GM21576 (cell line): ENCODE results near the gene DBP.

Experiments used
- ATAC-seq: cut with Tn5 transposase; IDR thresholded peaks from one replicate; pipeline ENCODE4 v1.9.1; 2021; ENCODE audit warnings: mild to moderate bottlenecking, moderate library complexity; ENCODE audit not compliant: unreplicated experiment

DBP gene

DNA sequence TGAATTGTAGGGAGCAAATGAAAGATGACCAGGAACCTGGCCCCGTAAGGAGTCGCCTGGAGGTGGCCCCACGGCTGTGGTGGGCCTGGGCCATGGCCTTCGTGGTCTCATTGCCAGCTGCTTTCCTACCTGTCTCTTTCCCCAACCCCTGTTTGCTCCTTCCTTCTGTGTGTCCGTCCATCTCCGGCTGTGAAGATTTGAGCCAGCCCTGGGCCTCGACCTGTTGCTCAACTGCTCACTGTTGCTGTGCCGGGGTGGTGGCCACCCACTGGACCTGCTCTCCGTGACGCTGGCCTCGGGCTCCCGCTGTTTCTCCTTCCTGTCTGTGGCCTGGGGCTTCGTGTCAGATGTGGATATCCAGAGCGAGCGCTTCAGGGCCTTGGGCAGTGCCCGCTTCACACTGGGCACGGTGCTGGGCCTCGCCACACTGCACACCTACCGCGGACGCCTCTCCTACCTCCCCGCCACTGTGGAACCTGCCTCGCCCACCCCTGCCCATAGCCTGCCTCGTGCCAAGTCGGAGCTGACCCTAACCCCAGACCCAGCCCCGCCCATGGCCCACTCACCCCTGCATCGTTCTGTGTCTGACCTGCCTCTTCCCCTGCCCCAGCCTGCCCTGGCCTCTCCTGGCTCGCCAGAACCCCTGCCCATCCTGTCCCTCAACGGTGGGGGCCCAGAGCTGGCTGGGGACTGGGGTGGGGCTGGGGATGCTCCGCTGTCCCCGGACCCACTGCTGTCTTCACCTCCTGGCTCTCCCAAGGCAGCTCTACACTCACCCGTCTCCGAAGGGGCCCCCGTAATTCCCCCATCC lies 8.5 kb downstream of the DBP start:
- ATAC-seq, result no peak

GRCh38 chr19:48627865-48628314 lies 9.3 kb downstream of the DBP start:
- ATAC-seq, result no peak

DNA sequence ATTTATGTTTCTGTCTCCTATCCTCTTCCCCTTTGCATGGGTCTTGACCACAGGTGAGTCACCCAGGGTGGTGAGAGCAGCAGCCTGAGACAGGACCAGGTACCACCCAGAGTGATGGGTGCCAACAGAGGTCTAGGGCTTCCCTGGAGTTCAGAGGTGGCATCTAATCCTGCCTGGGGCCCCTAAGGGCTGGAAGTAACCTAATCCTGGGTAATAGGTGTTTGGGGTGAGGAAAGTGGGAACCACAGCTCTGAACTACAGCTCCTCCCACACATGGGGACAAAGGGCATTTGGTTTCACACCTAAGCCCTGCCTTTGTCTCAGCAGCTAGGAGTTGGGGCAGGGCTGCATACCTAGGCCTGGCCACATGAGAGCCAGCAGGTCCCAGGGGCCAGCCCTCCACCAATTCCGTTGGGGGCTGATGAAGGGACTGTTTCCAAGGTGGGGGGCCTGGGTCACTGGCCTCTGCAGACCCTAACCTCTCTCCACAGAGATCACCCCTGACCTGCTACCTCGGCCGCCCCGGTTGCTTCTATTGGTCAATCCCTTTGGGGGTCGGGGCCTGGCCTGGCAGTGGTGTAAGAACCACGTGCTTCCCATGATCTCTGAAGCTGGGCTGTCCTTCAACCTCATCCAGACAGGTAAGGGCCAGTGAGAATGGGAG lies 9.8 kb downstream of the DBP start:
- no peak for ATAC-seq

- no peak for ATAC-seq
These were observed 11.3 kb downstream of the DBP start for GRCh38 chr19:48625891-48626327.

DNA sequence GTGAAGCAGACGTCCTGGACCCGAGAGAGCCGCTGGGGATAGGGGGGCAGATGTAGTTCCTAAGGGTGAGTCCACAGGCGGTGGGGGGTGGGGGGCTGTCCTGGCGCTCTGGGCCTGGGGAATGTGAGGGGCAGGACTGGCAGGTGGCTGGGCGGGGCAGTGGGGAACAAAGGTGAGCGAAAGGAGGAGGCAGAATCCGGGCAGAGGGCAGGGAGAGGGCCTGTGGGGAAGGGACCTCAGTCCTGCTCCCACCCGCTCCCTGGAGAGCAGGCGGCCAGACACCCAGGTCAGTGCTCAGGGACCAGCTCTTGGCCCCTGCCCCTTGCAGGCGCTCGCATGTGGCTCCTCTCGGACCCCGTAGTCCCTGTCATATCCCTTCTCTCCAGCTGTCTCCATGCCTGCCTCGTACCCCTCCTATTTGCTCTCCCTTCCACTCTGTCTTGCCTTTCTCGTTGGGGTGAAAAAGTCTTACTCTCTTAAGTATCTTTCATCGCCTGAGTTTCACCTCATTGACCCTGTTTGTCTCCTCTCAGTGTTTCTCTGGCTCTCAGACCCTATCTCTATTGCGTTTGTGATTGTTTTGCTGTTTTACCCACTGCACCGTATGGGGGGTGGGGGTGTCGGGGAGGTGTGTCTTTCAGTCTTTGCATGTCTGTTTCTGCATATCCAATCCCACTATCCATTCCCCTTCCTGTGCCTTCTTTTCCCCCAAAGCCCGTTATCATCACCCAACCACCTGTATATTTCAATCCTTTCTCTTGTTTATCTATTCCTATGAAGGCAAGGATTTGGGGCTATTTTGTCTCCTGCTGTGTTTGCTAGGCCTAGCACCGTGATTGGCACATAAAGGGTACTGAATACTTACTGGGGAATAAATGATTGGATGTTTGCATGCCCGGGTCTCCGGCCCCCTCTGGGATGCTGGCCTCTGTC lies 12.1 kb downstream of the DBP start:
- ATAC-seq, result no peak

GRCh38 chr19:48624067-48624594 lies 13.0 kb downstream of the DBP start:
- peak; percentile 54 for ATAC-seq

DNA sequence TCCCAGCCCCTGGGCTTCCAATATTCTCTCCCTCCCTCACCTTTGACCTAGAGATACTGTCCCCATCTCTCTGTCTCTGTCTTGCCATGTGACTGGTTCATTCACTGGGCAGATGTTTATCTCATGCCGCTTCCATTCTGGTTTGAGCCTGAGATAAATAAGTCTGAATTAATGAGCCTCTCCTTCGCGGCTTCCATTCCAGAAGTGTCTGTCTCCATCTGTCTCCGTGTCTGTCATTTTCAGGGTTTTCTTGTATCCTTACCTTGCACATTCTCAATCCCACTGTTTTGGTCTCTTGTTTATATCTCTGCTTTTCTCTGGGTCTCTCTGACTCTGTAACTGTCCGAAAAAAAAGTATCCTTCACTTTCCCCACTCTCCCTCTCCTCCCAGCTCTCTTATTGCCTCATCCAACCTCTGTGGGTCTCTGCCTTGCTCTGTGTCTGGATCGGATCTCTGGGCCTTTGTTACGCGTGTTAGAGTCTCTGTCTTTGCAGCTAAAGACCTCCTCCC lies 13.6 kb downstream of the DBP start:
- ATAC-seq, result no peak

- ATAC-seq, result no peak
These were observed 17.2 kb downstream of the DBP start for GRCh38 chr19:48619692-48620585.

- ATAC-seq, result peak; percentile 77
These were observed 18.1 kb downstream of the DBP start, which contains the start of the genes RPL18 and SPHK2 for GRCh38 chr19:48618916-48619691. Gene RPL18, minus strand, starts transcription at chr19:48619178. Its CDS starts 35 bp downstream, at chr19:48619143. Gene SPHK2, plus strand, starts transcription at chr19:48619506. Its CDS starts 1,009 bp downstream, at chr19:48620515.

DNA sequence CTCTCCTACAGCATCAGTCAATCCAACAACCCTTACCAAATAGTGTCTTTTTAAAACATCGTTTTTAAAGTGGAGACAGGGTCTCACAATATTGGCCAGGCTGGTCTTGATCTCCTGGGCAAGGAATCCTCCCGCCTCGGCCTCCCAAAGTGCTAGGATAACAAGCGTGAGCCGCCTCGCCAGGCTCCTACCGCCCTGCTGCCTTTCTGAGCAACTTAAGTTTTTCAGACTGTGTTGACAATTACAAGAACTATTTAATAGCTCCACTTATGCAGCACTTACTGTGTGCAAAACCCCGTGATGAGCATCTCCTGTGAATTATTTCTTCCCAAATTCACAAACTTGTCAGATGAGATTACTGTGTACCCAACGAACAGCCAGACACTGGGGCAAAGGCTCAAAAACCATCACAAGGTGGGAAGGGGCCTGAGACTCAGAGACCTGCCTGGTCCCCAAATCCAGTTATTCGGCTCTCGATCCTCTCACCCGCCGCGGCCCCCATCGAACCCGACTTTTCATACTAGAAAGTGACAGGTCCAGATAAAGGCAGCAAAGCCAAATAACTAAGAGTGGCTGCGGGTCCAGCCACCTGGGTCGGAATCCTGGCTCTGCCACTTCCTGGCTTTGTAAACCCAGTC lies 18.8 kb downstream of the DBP start:
- no peak for ATAC-seq

DNA sequence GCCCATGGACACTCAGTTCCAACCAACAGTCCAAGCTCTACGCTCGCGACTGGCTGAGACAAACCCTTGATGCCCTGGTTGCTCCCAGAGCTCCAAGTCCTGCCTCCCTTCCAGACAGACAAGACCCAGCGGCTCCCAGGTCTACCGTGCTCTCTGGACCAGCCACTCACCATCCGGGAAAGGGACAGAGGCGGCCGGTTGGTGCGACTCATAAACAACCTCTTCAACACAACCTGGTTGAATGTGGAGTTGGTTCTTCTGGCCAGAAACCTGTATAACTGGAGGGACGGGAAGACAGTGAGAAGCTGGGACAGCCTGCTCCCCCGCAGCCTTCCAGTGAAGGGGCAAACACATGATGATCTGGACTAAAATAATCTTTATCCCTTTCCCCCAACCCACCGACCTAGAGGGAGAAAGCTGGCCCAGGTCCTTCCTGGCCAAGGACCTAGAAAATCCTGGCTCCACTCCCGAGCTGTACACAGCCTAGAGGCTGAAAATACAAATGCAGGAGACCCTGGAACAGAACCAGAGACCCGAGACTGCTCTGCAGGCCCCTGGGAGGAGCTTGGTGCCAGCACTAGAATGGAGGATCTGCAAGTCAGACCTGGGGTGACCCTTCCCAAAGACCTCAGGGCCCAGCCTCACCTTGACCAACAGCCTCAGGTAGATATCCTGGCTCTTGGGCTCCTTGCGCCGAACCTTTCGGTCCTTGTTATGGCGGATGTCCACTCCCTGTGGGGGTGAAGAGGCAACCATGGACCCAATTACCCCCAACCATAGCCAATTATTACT lies 19.8 kb downstream of the DBP start:
- no peak for ATAC-seq

GRCh38 chr19:48616491-48617056 lies 20.6 kb downstream of the DBP start:
- no peak for ATAC-seq

GRCh38 chr19:48616041-48616436 lies 21.1 kb downstream of the DBP start:
- no peak for ATAC-seq

GRCh38 chr19:48615231-48616040 lies 21.7 kb downstream of the DBP start:
- no peak for ATAC-seq

GRCh38 chr19:48614436-48615230 lies 22.5 kb downstream of the DBP start, which contains the start of gene FAM83E:
Gene FAM83E, minus strand, starts transcription at chr19:48615076. Its CDS starts 1,704 bp downstream, at chr19:48613372.
- ATAC-seq, result no peak
